IMR-90 (cell line): Measurements from ENCODE around the gene COLGALT1. TPM values are rescaled to one million over a fixed set of nuclear protein-coding genes. Genes with fewer than 3 reads are reported as not detected.

ENCODE experiments used
- ATAC-seq: fragments of 200-7000 bp; cut with Tn5 transposase; 2 replicates; pipeline ENCODE4 v1.9.1; 2020; ENCODE audit warnings: low read depth, mild to moderate bottlenecking, moderate library complexity
- BruUV-seq: library from RNA; stranded (reverse); fragments of 400-500 nt; replicated peaks from 2 replicates; lab custom pipeline; 2021; lab: Mats Ljungman, UMichigan
- CTCF ChIA-PET: fragments of 300-600 bp; formaldehyde crosslinking; extraction: SDS; loops from one replicate; lab custom pipeline; 2021; ENCODE audit warnings: antibody characterized with exemption; lab: Yijun Ruan, JAX
- POLR2A ChIA-PET: fragments of 300-600 bp; sonication (Branson Sonifier 250); formaldehyde crosslinking; loops from one replicate; lab custom pipeline; 2022; ENCODE audit warnings: antibody characterized with exemption; ENCODE audit not compliant: unreplicated experiment; lab: Charles Lee
- DNase-seq: peaks from one replicate; pipeline ENCODE4 v3.0.0; 2013
- H2AFZ ChIP-seq: replicated peaks from 2 replicates; pipeline ENCODE3; 2013; ENCODE audit warnings: low read length, mild to moderate bottlenecking; ENCODE audit not compliant: poor library complexity
- H2AK5ac ChIP-seq: 2 replicates; pipeline ENCODE4 v1.6.1; 2013; ENCODE audit warnings: low read depth, low read length, inconsistent platforms
- H2AK9ac ChIP-seq: replicated peaks from 2 replicates; pipeline ENCODE3; 2013; ENCODE audit warnings: mild to moderate bottlenecking, low read depth, low read length, moderate library complexity; ENCODE audit not compliant: poor library complexity
- H2BK120ac ChIP-seq: 2 replicates; pipeline ENCODE4 v1.6.1; 2013; ENCODE audit warnings: low read depth, low read length, inconsistent platforms
- H2BK15ac ChIP-seq: 3 replicates; pipeline ENCODE4 v1.6.1; 2013; ENCODE audit warnings: low read depth, low read length, inconsistent platforms
- H2BK20ac ChIP-seq: 2 replicates; pipeline ENCODE4 v1.6.1; 2013; ENCODE audit warnings: low read depth, mild to moderate bottlenecking, inconsistent platforms, low read length, moderate library complexity
- H2BK5ac ChIP-seq: 2 replicates; pipeline ENCODE4 v1.6.1; 2013; ENCODE audit warnings: mild to moderate bottlenecking, low read depth, low read length, inconsistent platforms; ENCODE audit not compliant: poor library complexity, severe bottlenecking
- H3K14ac ChIP-seq: replicated peaks from 2 replicates; pipeline ENCODE4 v1.6.1; 2013; ENCODE audit warnings: low read depth, low read length, inconsistent platforms
- H3K18ac ChIP-seq: 2 replicates; pipeline ENCODE4 v1.6.1; 2013; ENCODE audit warnings: low read depth, low read length, control low read depth
- H3K23ac ChIP-seq: 2 replicates; pipeline ENCODE4 v1.6.1; 2013; ENCODE audit warnings: low read depth, low read length, inconsistent platforms
- H3K27ac ChIP-seq: 2 replicates; pipeline ENCODE4 v1.5.1; 2013; ENCODE audit warnings: mild to moderate bottlenecking, control low read depth, low read length; ENCODE audit not compliant: insufficient read depth
- H3K27me3 ChIP-seq: 2 replicates; pipeline ENCODE4 v1.6.1; 2013; ENCODE audit warnings: low read length; ENCODE audit not compliant: control insufficient read depth, insufficient read depth
- H3K36me3 ChIP-seq: 2 replicates; pipeline ENCODE4 v1.6.1; 2013; ENCODE audit warnings: low read length, mixed read lengths; ENCODE audit not compliant: control insufficient read depth, insufficient read depth
- H3K4ac ChIP-seq: 2 replicates; pipeline ENCODE4 v1.6.1; 2013; ENCODE audit warnings: low read depth, low read length, inconsistent platforms
- H3K4me1 ChIP-seq: 2 replicates; pipeline ENCODE4 v1.6.1; 2013; ENCODE audit warnings: low read length, mixed read lengths; ENCODE audit not compliant: control insufficient read depth, insufficient read depth
- H3K4me2 ChIP-seq: 2 replicates; pipeline ENCODE4 v1.6.1; 2013; ENCODE audit warnings: low read depth, mild to moderate bottlenecking, control low read depth, low read length, moderate library complexity
- H3K4me3 ChIP-seq: 2 replicates; pipeline ENCODE4 v1.5.1; 2013; ENCODE audit warnings: low read depth, mild to moderate bottlenecking, control low read depth, low read length, moderate library complexity; ENCODE audit not compliant: insufficient read depth
- H3K56ac ChIP-seq: 2 replicates; pipeline ENCODE4 v1.6.1; 2013; ENCODE audit warnings: low read length, inconsistent platforms; ENCODE audit not compliant: insufficient read depth; ENCODE audit errors: extremely low read depth
- H3K79me1 ChIP-seq, 2 experiments: 2 replicates each; pipeline ENCODE4 v1.6.1; 2013; ENCODE audit warnings: low read length in 2 of 2, inconsistent platforms in 1 of 2, low read depth in 1 of 2
- H3K9ac ChIP-seq: 2 replicates; pipeline ENCODE4 v1.6.1; 2013; ENCODE audit warnings: low read depth, low read length, control low read depth
- H3K9me1 ChIP-seq: 2 replicates; pipeline ENCODE4 v1.6.1; 2013; ENCODE audit warnings: low read length, inconsistent platforms; ENCODE audit not compliant: insufficient read depth
- H3K9me3 ChIP-seq: 2 replicates; pipeline ENCODE4 v1.6.1; 2013; ENCODE audit warnings: low read length; ENCODE audit not compliant: control insufficient read depth, insufficient read depth
- H4K20me1 ChIP-seq: 2 replicates; pipeline ENCODE4 v1.6.1; 2013; ENCODE audit warnings: low read length, inconsistent platforms; ENCODE audit not compliant: insufficient read depth
- H4K5ac ChIP-seq: 2 replicates; pipeline ENCODE4 v1.6.1; 2013; ENCODE audit warnings: mild to moderate bottlenecking, low read depth, low read length, control low read depth
- H4K8ac ChIP-seq, 2 experiments: 2 replicates each; pipeline ENCODE4 v1.6.1; 2013; ENCODE audit warnings: low read depth in 2 of 2, low read length in 2 of 2, control low read depth in 1 of 2, inconsistent platforms in 1 of 2
- H4K91ac ChIP-seq: 2 replicates; pipeline ENCODE4 v1.6.1; 2013; ENCODE audit warnings: low read depth, low read length, inconsistent platforms; ENCODE audit not compliant: insufficient read depth
- CEBPB ChIP-seq: IDR thresholded peaks from 2 replicates; pipeline ENCODE4 v1.6.1; 2012; ENCODE audit warnings: low read depth, low read length, improper control_type of control experiment
- MAFK ChIP-seq: IDR thresholded peaks from 2 replicates; pipeline ENCODE4 v1.6.1; 2012; ENCODE audit warnings: low read depth, low read length, improper control_type of control experiment
- MXI1 ChIP-seq: IDR thresholded peaks from 2 replicates; pipeline ENCODE4 v1.6.1; 2012; ENCODE audit warnings: low read depth, mild to moderate bottlenecking, low read length, moderate library complexity, borderline replicate concordance
- NFE2L2 ChIP-seq: fragments of 150-350 bp; IDR thresholded peaks from 2 replicates; pipeline ENCODE4 v1.6.1; 2016; ENCODE audit warnings: low read depth, mild to moderate bottlenecking, low read length
- RAD21 ChIP-seq: IDR thresholded peaks from 2 replicates; pipeline ENCODE4 v1.6.1; 2012; ENCODE audit warnings: low read length, improper control_type of control experiment
- RFX5 ChIP-seq: IDR thresholded peaks from 2 replicates; pipeline ENCODE4 v1.8.0; 2012; ENCODE audit warnings: low read depth, mild to moderate bottlenecking, low read length, moderate library complexity
- USF2 ChIP-seq: fragments of 150-350 bp; IDR thresholded peaks from 2 replicates; pipeline ENCODE4 v1.6.1; 2017; ENCODE audit warnings: mild to moderate bottlenecking, antibody characterized with exemption, low read length, low read depth
- WGBS, 2 experiments: methylation state at CpG; one replicate each; pipeline versions ENCODE4 v1.1.5 to v1.1.7; 2013; ENCODE audit warnings: missing lambda C conversion rate in 2 of 2; ENCODE audit not compliant: insufficient read length in 1 of 2; ENCODE audit errors: extremely low coverage in 2 of 2; 5-methylcytosine and 5-hydroxymethylcytosine counted together
- dilution Hi-C: fragments of 300-500 bp; cut with HindIII; formaldehyde crosslinking; loops from one replicate; pipeline ENCODE4 v1.14.3; 2018; ENCODE audit warnings: low sequenced_read_pairs; ENCODE audit not compliant: unreplicated experiment
- in situ Hi-C: fragments of 300-500 bp; cut with MboI; formaldehyde crosslinking; loops from 3 replicates; pipeline ENCODE4 v1.14.3; 2019; ENCODE audit warnings: low sequenced_read_pairs, inconsistent platforms, mixed read lengths
- intact Hi-C: fragments of 100-400 bp; cut with micrococcal nuclease; formaldehyde crosslinking; loops from 2 replicates; pipeline ENCODE4 v1.10.0; 2022
- polyA plus RNA-seq, 3 experiments: library from polyadenylated mRNA; depleted of rRNA; stranded (reverse); fragments of >200 nt; gene quantifications; 2 replicates each; pipeline ENCODE4 v1.2.3, GENCODE V29; 2012; ENCODE audit warnings: low replicate concordance in 1 of 3
- total RNA-seq: library from RNA; depleted of rRNA; stranded (reverse); fragments of >200 nt; gene quantifications from 2 replicates; pipeline ENCODE4 v1.2.3, GENCODE V29; 2012
- TF ChIP-seq, protein P1 (sequence below): fragments of 150-350 bp; IDR thresholded peaks from 2 replicates; pipeline ENCODE4 v1.6.1; 2016; ENCODE audit warnings: low read depth, mild to moderate bottlenecking, low read length, moderate library complexity, borderline replicate concordance

The COLGALT1 gene
- total and polyA plus RNA-seq, 2 of the 4 experiments (the other 2 are of a cell fraction), result 77.1 to 117 TPM

DNA sequence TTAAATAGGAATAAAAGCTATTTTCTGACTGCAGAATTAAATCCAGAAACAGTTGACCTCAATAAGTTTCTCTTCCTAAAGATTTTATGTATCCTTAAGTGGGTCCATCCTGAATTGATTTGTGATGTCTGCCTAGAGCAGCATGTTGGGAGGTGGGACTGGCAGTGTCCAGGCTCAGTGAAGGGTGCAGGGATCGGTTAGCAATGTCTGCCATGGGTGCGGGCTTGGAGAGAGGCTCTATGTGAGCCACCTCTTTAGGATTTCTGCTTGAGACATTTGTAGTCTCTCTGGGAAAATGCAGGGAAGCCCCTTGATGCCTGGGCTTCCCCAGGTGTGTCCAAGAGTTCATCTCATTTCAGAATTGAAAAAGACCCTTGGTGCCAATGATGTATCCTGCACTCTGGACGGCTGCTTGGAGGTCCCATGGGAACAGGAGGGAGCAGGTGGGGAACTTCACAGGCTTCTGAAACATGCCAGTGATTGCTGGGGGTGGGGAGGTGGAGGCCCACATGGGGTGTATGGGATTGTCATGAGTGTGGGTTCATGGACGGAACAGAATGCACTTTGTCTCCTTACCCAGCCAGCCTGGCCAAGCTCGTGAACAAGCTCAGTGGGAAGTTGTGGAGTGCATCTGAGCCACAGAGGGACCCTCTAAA lies 6.2 kb upstream of the COLGALT1 start:
- no peak overlapping the region for H4K8ac ChIP-seq
- no peak overlapping the region for H3K18ac ChIP-seq
- H4K91ac ChIP-seq, result no peak overlapping the region
- POLR2A ChIA-PET, result no interaction called here
- no peak overlapping the region for H2AK9ac ChIP-seq
- intact Hi-C loops (no loop called here), in situ Hi-C loops (no loop called here), dilution Hi-C loops (no loop called here)
- CTCF ChIA-PET, result interaction anchor here (0.5 to 0.9 kb wide), 2 partner anchors 14 to 53 kb away, joined by 3 read pairs; no protein-coding TSS in a partner anchor
- H3K27ac ChIP-seq, result no peak overlapping the region
- no peak overlapping the region for H3K4me3 ChIP-seq
- H3K23ac ChIP-seq, result no peak overlapping the region
- H2AK5ac ChIP-seq, result no peak overlapping the region
- ATAC-seq (no peak), DNase-seq (no peak)
- no peak overlapping the region for H3K4me2 ChIP-seq
- 80% methylated on average over 1 of the region's 5 CpGs; no CpG with 5 or more reads in 1 of the 2 experiments for WGBS, 2 experiments
- no peak overlapping the region for H2BK15ac ChIP-seq
- no peak overlapping the region for H3K9ac ChIP-seq
- no peaks in the 10 kb centered on the region for H3K36me3 ChIP-seq
- no peak overlapping the region for H3K14ac ChIP-seq
- no peaks in the 10 kb centered on the region for H3K27me3 ChIP-seq
- TF ChIP-seq RAD21 (no peak), CEBPB (no peak), RFX5 (no peak), USF2 (no peak), MXI1 (no peak), MAFK (no peak), NFE2L2 (no peak)
- TF ChIP-seq, protein P1, sequence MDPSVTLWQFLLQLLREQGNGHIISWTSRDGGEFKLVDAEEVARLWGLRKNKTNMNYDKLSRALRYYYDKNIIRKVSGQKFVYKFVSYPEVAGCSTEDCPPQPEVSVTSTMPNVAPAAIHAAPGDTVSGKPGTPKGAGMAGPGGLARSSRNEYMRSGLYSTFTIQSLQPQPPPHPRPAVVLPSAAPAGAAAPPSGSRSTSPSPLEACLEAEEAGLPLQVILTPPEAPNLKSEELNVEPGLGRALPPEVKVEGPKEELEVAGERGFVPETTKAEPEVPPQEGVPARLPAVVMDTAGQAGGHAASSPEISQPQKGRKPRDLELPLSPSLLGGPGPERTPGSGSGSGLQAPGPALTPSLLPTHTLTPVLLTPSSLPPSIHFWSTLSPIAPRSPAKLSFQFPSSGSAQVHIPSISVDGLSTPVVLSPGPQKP, result no peak
- no peak overlapping the region for H2BK120ac ChIP-seq
- H2BK5ac ChIP-seq, result no peak overlapping the region
- no peak overlapping the region for H2BK20ac ChIP-seq
- H2AFZ ChIP-seq, result no peak overlapping the region
- no peak overlapping the region for H3K4ac ChIP-seq
- no peaks in the 10 kb centered on the region for H3K9me3 ChIP-seq
- no peak overlapping the region for H4K5ac ChIP-seq
- no peaks in the 10 kb centered on the region for H4K20me1 ChIP-seq
- H3K4me1 ChIP-seq, result no peaks in the 10 kb centered on the region
- 0 out of 2 replicates have a peak, but pooled peaks cover 4% of the 10 kb centered on the region for H3K9me1 ChIP-seq
- no peak overlapping the region for H3K56ac ChIP-seq
- BruUV-seq, result no TSS peak
- H3K79me1 ChIP-seq, result no peaks in the 10 kb centered on the region
